GM19239 (cell line): ENCODE data around the gene VAT1L.
"Not testable (repeated sequence)": the region's sequence is repeated elsewhere in the genome, so short reads cannot be mapped to it uniquely, and the experiment has no call there.

Source experiments
- DNase-seq: peaks from one replicate; pipeline ENCODE4 v3.0.0; 2011; ENCODE audit warnings: low spot score; ENCODE audit not compliant: insufficient read length
- FAIRE-seq: peaks from 2 replicates; lab custom pipeline; 2011; peaks lifted over from hg19 to GRCh38; lab: Jason Lieb, UNC

VAT1L gene

DNA sequence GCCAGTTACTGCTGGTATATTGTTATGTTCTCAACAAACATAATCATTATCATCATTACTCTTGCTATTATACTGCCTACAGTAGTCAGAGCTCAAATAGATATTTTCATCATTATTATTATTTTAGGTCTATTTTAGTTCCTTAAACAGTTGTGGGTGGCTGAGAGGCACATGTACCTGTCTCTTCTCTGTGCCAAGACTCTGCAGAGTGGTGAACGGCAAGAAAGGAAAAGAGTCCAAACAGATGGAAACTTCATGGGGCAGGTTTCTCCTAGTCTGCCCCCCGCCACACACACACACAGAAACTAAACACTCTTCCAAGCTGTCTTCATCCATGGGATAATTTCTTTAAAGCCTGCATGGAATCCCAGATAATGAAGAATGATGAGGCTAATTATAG lies 156.3 kb downstream of the VAT1L start:
- FAIRE-seq (no peak), DNase-seq (no peak)

DNA sequence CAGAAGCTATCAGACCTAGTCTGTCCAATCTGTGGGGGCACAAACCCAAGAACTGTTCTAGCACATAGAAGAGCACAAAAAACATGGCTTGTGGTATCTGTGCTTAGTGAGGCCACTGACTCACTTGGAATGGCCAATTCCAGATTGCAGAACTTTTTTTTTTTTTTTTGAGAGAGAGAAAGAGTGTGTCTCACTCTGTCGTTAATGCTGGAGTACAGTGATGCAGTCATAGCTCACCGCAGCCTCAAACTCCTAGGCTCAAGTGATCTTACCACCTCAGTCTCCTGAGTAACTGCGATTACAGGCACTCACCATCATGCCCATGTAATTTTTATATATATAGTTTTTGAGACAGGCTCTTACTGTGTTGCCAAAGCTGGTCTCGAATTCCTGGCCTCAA lies 156.8 kb downstream of the VAT1L start:
- no peak for FAIRE-seq
- DNase-seq, result no peak

DNA sequence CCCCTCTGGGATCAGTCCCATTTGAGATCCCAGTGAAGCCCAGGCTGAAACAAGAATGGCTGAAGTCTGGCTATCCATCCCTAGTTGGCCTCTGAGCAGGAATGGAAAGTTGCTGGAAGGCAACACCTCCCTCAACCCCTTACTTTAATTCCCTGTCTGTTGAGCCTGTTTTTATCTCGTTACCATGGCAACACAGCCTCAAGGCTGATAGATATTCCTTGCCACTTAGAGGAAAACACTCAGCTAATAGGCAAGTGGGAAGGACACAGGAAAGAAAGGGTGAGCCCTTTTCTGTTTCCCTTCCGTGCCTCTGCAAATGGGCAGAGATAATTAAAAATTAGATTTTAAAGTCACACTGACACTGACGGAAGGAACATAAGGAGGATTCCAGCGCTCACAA lies 158.5 kb downstream of the VAT1L start:
- FAIRE-seq (no peak), DNase-seq (no peak)

GRCh38 chr16:77947590-77947989 lies 159.2 kb downstream of the VAT1L start:
- DNase-seq, FAIRE-seq: not testable (repeated sequence)

- DNase-seq (no peak), FAIRE-seq (no peak)
These were observed 160.5 kb downstream of the VAT1L start for GRCh38 chr16:77948835-77949234.

GRCh38 chr16:77949445-77949844 lies 161.1 kb downstream of the VAT1L start:
- DNase-seq, result no peak
- no peak for FAIRE-seq

GRCh38 chr16:77951788-77952187 lies 163.4 kb downstream of the VAT1L start:
- FAIRE-seq, result no peak

GRCh38 chr16:77955127-77955526 lies 166.8 kb downstream of the VAT1L start:
- no peak for FAIRE-seq
- no peak for DNase-seq

More at GRCh38 chr16:77951788-77952187, 163.4 kb downstream of the VAT1L start:
- peak; percentile 10 for DNase-seq

DNA sequence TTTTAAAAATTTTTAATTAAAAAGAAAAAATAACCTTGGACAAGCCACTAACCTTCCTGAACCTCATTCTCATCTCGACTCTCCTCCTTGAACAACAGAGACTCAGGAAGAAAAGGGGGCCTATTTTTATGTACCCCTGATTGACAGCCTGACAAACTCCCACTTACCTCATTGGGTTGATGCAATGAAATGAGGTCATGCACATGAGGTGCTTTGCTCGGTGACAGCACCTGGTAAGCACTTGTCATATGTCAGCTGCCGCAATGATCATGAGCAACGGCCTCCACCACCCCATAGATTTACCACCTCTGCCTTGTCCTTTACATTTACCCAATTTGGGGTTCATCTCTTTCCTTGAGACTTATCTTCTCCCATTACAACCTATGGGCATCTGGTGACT lies 167.9 kb downstream of the VAT1L start:
- FAIRE-seq (no peak), DNase-seq (no peak)

- no peak for FAIRE-seq
- DNase-seq, result no peak
These were observed 172.4 kb downstream of the VAT1L start for GRCh38 chr16:77960766-77961165.

GRCh38 chr16:77961814-77962213 lies 173.4 kb downstream of the VAT1L start:
- FAIRE-seq, result no peak

GRCh38 chr16:77962689-77963088 lies 174.3 kb downstream of the VAT1L start:
- DNase-seq (no peak), FAIRE-seq (no peak)

More at GRCh38 chr16:77961814-77962213, 173.4 kb downstream of the VAT1L start:
- no peak for DNase-seq

- FAIRE-seq (no peak), DNase-seq (no peak)
These were observed 175.1 kb downstream of the VAT1L start for GRCh38 chr16:77963185-77964044.

DNA sequence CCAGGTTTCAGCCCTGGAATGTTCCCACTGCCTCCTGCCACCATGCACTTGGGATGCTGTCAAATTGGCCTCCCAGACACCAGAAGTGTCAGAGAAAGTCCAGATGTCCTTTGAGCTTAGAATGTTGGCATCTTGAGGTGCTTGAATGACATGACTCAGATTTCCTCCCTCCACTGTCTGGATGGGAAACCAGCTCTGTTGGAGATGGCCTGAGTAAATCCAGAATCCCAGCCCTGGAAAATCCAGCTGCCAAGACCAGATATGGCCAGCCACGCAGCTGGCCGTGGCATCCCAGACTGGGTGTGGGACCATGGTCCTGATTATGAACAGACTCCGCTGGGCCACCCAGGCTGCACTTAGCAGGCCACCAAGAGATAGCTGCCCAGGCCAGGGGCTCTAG lies 177.0 kb downstream of the VAT1L start:
- FAIRE-seq (no peak), DNase-seq (no peak)

DNA sequence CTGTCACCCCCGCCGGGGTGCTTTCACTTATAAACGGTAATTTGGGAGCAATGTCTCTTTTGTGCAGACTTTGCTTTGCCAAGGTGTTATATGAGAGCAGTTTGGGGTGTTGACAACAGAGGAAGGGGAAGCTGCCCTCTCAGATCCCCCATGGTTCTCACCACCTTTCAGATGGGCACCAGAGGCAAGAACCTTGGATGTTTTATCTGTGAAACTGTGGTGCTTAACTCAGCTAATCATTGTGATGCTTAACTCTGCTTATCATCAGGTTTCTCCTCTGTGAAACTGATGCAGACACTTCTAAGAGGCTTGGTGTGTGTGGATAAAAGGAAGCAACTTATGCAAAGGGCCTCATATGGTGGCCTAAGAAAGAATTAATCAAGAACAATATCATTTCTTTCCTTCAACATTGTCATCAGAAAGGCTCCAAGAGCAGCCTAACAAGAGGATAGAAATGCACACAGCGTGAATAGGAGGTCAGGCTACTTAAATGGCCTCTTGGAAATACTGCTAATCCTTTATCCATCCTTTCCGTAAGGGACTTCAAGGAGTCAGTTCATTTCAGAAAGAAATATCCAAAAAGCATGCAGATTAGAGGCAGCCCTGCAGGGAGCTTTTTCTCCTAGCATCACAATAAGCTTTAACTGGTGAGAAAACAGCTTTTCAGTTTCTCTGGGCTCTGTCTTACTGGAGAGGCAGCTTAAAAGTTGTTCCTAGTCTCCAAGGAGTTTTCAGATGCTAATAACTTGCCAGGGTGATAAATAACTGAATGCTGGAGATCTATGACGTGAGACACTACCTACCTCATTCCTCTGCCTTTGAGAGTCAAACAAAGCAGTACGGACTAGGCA lies 178.9 kb downstream of the VAT1L start:
- FAIRE-seq (no peak), DNase-seq (no peak)

DNA sequence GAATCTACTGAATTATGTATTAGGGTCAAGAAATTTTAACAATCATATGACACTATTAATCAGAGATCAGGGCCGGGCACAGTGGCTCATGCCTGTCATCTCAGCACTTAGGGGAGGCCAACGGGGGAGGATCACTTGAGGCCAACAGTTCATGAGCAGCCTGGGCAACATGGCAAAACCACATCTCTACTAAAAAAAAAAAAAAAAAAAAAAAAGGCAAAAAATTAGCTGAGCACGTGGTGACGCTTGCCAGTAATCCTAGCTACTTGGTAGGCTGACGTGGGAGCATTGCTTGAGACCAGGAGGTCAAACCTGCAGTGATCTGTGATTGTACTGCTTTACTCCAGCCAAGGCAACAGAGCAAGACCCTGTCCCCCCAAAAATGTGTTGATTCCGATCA lies 181.5 kb downstream of the VAT1L start:
- no peak for FAIRE-seq
- no peak for DNase-seq

DNA sequence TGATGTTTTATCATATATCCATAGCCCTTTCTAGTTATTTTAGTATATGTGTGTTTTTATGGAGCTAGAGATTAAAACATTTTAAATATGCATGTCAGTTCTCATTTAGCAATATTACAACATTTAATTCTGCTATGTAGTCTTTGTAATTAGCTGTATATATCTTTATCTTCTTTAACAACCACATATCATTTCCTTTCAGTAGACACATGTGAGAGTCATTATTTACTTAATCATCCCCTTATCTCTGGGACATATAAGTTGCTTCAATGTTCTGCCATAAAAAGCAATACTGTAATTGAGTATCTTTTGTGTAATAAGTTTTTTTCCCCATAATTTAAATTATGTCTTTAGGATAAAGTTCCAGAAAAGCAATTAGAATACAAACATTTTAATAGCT lies 182.0 kb downstream of the VAT1L start:
- DNase-seq (no peak), FAIRE-seq (no peak)

GRCh38 chr16:77971306-77972061 lies 183.1 kb downstream of the VAT1L start:
- DNase-seq (peak; percentile 55), FAIRE-seq (peak; percentile 69)

- no peak for FAIRE-seq
- no peak for DNase-seq
These were observed 183.7 kb downstream of the VAT1L start for GRCh38 chr16:77972062-77972392.

DNA sequence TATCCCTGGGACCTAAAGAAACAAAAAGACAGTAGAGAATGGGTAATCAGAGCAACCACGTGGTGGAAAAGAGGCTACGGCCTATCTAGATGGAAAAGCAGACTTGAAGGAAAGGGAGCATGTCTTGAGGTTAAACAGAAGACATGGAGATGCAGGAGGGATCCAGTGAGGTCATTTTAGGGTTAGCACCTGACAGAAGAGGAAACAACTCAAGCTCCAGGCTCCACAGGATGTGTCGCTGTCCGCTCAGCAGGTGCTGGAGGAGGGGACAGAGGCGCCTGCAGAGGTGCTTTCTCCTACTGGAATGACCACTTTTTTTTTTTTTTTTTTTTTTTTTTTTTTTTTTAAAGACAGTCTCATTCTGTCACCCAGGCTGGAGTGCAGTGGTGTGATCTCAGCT lies 186.5 kb downstream of the VAT1L start:
- FAIRE-seq (no peak), DNase-seq (no peak)

GRCh38 chr16:77975942-77976341 lies 187.6 kb downstream of the VAT1L start:
- DNase-seq, result no peak
- no peak for FAIRE-seq
